KBM-7 (cell line): Measurements from ENCODE around the gene RAVER2.
"Not testable (repeated sequence)": the region's sequence is repeated elsewhere in the genome, so short reads cannot be mapped to it uniquely, and the experiment has no call there.

Source experiments
- DNase-seq: peaks from one replicate; pipeline ENCODE4 v3.0.0-alpha.2; 2015
- in situ Hi-C: fragments of 300-500 bp; cut with MboI; formaldehyde crosslinking; loops from 2 replicates; pipeline ENCODE4 v1.14.3; 2020; ENCODE audit warnings: low sequenced_read_pairs, low pct_unique_long_range_greater_than_20kb, mixed read lengths

Gene RAVER2

DNA sequence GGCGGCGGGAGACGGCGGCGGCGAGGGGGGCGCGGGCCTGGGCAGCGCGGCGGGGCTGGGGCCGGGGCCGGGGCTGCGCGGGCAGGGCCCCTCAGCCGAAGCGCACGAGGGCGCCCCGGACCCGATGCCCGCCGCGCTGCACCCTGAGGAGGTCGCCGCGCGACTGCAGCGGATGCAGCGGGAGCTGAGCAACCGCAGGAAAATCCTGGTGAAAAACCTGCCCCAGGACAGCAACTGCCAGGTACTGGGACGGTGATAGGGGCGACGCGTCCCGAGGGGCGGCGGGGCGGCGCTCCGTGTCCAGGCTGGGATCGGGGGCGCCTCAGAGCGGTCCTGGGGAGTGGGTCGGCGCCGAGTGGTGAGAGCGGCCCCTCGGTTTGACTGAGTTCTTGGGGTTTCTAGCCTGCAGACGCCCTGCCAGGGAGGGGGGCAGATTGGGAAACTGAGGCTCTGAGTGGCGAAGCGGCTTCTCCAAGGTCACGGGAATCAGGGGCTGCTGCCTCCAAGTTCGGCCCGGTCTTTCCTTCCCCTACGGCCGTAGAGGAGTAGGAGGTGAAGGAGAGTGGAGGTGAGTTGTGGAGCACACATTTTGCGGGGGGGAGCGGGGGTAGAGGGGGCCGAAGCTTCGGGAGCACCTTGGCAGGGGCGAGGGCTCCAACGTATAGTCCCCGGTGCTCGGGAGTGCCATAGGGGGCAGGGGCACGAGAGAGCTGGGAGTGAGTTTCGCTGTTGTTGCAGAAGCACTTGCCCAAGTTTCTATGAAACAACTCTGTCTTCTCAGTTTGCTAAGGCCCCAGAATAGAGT is 508 bp downstream of the RAVER2 start:
- peak; percentile 27 for DNase-seq
- in situ Hi-C loops = no loop called here

DNA sequence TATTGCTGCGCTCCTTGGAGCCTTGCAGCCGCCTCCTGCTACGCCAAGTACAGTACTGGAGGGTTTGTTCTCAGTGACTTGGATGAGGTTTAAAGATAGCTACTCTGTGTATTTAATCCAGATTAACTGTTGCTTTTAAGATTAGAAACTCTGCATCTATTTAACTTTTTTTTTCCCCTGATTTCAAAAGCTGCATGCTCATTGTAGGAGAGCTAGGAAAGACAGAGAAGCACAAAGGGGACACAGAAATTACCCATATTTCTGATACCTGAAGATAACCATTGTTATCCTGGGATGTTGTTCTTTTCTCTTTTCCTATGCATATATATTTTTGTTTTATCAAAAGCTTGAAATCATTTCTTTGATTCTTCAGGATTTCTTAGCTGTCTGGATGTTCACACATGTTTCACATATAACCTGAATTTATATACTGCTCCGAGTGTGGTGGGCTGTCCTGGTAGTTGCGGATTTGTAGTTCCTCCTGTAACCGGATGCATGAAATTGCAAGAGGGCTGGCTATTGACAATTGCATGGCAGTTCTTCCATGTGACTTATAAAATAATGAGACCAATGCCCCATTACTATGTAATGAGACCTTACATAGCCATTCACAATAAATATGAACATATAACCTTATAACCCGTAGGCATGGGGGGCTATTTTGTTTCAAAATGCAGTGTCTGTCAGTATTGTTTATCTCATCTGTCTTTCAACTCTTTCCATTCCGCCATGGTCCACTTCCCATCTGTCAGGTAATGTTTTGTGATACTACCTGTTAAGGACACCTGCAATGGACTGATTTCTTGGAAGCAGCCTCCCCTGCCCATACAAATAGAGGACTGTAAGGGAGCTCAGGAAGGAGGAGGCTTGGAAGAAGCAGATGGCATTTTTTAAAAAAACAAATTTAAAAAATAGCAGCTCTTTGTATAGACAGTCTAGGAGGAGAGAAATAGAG is 1.4 kb downstream of the RAVER2 start:
- in situ Hi-C loops = no loop called here
- DNase-seq = peak; percentile 67

DNA sequence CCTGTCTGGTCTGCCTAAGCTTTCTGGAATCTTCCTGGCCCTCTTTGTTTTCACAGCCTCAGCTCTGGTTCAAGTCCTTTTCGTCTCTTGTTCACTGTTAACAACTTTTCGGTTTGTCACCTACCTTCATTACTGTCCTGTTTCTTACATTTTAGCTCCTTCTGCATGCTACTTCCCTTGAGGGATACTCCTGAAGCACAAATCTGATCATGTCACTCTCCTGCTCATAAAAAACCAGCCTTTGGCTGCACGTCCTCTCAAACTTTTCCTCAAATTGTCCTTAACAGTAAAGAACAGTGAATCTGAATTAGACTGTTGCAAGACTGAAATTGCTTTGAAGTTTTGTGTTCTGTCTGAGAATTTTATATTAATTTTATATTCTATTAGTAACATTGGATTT is 3.3 kb downstream of the RAVER2 start:
- in situ Hi-C loops = no loop called here
- no peak for DNase-seq

DNA sequence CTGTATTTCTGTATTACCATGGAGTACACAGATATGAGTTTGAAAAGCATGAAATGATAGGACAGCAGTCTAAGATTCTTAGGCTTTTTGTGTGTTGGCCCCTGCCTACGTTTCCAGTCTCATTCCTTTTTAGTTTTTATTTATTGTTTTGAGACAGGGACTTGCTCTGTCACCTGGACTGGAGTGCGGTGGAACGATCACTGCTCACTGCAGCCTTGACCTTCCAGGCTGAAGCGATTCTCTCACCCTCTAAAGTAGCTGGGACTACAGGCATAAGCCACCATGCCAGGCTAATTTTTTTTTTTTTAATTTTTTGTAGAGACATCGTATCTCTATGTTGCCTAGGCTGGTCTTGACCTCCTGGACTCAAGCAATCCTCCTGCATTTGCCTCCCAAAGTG is 3.8 kb downstream of the RAVER2 start:
- in situ Hi-C loops = no loop called here

DNA sequence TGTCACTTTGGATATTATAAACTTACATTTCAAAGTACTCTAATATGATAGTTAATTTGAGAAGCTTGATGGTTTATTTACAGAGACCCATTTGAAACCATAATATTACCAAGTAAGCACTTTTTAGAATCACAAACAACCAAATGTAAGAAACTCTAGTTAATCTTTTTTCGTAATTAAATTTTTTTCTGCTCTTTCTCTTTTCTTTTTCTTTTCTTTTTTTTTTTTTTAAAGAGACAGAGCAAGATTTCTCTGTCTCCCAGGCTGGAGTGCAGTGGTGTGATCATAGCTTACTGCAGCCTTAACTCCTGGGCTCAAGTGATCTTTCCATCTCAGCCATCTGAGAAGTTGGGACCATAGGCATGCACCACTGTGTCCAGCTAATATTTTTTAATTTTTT is 5.2 kb downstream of the RAVER2 start:
- in situ Hi-C loops = no loop called here
- no peak for DNase-seq

More for the DNA sequence above, 3.8 kb downstream of the RAVER2 start:
- DNase-seq = no peak

DNA sequence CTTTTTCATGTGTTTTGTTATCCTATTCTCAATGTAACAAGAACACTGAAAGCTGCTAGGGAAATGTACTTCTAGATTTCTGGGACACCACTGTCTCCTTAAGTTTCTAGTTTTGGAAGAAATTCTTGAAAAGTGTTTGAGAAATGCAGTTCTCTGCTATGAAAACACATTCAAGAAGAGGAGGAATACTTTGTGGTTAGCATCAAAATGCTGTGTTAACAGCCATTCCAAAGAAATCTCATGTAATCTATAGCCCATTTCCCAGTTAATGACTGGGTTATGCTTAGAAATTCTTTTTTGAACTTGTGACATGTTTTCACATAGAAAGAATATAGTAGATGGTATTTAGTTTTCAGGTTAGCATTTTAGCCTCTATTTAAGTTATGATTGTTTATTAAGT is 6.0 kb downstream of the RAVER2 start:
- in situ Hi-C loops = no loop called here
- DNase-seq = no peak

DNA sequence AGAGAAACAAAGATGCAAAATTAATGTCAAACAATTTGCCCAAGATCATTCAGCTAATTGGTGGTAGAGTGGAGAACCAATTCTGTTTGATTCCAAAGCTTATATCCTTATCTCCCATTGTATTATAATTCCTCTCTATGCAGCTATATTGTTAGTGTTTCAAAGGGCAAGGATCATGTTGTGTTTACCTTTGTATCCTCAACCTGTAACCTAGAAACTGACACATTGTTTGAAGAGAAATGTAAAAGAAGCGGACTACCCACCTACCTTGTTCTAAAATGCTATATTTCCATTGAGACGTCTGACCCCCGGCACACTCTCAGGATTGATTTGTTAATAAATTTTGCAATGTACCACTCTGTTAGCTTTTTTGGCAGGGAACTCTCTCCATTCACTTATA is 9.3 kb downstream of the RAVER2 start:
- in situ Hi-C loops = no loop called here
- no peak for DNase-seq

DNA sequence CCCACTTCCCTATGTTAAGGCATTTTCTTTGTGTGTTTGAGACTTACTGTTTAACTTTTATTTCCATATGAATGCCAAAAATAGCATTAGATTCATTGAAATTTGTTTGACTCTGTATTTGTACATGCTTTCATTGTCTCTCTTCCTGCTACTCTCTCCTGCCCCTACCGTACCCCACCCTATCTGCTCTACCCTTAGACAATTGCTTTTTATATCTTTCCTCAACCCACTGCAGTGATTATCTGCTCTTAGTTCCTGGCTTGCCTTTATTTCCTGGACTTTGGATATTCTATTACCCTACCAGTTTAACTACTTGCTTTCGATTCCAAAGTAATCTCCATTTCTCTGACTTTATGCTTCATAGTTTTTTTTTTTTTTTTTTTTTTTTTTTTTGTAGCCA is 10.5 kb downstream of the RAVER2 start:
- in situ Hi-C loops = no loop called here
- no peak for DNase-seq

DNA sequence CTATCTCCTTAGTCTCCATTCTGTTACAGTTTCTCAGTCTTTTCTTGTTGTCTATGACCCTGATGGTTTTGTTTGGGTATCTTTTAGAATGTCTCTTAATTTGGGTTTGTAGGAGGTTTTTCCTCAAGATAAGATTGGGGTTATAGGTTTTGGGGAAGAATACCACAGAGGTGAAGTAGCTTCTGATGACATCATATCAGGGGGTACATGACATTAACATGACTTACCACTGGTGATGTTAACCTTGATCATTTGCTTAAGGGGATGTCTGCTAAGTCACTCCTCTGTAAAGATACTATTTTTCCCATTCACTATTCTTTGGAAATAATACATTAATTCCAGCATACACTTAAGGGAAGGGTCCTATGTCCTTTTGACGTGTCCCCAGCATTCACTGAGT is 11.9 kb downstream of the RAVER2 start:
- in situ Hi-C loops = no loop called here
- DNase-seq = no peak

DNA sequence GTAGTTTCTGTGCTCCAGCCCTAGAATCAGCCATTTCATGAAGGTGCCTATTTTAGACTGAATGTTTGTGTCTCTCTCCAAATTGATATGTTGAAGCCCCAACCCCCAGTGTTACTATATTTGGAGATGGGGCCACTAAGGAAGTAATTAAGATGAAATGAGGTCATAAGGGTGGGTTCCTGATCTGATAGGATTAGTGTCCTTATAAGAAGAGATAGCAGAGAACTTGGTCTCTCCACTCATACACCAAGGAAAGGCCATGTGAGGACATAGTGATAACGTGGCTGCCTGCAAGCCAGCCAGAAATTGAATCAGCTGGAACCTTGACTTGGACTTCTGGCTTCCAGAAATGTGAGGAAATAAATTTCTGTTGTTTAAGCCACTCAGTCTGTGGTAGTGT is 12.3 kb downstream of the RAVER2 start:
- in situ Hi-C loops = no loop called here
- DNase-seq = peak; percentile 71

DNA sequence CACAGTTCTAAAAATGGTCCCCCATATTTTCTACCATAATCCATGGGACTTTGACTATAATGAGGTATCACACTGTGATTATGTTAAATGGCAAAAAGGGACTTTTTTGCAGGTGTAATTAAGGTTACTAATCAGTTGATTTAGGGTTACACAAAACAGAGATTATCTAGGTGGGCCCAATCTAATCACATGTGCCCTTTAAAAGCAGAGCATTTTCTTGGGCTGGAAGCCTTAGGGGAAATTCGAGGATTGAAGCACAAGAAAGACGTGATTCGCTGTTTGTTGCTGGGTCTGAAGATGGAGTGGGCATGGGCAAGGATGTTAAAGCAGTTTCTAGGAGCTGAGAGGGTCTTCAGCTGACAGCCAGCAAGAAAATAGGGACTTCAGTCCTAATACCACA is 13.4 kb downstream of the RAVER2 start:
- no peak for DNase-seq
- in situ Hi-C loops = no loop called here

DNA sequence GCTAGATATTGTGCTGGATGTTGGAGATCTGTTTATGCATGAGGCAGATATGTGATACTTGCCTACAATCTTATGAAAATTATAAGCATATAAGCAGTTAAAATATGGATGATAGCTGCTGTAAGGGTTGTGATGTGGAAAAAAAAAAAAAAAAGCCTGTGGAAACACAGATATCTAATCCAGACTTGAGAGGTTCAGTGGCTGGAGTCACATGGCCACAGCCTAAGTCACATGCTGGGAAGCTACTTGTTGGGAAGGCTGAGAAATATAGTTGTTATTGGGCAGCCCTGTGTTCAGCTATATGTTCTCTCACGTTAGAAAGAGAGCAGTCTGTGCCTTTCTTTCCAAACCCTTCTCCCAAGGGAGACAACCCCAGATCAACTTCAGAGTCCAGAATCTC is 15.1 kb downstream of the RAVER2 start:
- no peak for DNase-seq
- in situ Hi-C loops = no loop called here

DNA sequence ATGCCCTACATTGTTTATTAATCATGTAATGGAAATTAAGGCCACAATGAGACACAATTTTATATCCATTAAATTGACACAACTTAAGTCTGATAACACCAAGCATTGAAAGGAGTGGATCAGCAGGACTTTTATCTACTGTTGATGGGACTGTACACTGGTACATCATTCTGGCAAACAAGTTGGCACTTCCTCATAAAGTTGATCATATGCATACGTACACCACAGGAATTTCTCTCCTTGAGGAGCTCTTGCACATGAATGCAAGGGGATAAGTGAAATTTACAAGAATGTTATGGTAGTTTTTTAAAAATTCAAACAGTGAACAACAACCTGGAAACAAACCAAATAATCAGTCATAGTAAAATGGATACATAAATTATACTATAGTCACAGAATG is 20.1 kb downstream of the RAVER2 start:
- no peak for DNase-seq
- in situ Hi-C loops = no loop called here

DNA sequence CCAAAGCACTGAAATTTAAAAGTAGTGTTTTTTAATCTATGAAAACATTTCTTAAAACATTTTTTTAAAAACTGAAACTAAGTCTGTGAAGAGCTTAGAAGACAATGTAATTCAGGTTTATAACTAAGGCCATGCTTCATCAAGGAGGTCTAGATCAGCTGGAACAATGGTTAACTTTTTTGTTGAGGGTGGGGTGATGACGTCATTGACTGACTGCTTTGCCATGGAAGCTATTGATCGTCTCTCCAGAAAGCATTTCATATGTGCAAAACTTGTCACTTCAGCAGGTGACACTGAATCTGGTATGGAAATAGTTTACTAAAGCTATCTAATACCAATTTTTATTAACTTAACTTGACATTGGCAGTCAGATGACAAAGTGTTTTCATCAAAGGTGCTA is 21.0 kb downstream of the RAVER2 start:
- no peak for DNase-seq
- in situ Hi-C loops = no loop called here

DNA sequence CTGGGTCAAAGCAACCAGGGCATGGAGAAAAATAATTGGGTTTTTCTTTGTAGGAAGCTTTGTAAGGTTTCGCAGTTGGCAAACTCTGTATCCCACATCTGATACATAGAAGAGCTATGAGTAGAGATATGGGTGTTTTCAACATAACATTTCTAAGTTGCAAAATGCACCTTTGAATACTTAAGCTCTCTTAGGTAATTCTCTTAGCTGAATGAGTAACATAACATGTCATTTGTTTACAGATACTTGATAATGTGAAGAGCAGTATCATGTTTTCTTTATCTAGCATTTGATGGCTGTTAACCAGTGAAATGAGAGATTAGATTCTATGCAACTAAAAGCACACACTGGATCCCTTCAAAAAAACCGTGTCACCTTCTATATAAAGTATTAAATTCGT is 21.6 kb downstream of the RAVER2 start:
- no peak for DNase-seq
- in situ Hi-C loops = no loop called here

DNA sequence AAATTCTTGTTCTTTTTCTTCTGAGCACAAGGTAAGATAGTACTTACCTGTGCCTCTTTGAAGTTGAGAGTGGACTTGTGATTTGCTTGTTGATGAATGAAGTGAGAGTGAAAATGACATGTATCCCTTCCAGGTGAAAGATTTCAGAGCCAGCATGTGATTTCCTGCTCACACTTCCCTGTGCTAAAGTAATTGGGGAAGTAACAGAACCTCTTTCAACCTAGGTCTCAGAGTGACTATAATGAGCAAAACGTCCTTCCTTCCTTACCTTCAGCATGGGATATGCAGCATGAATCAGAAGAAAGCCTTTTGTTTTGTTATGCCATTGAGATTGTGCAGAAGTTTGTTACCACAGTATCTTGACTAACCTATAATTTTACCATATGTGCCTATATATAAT is 24.6 kb downstream of the RAVER2 start:
- in situ Hi-C loops = no loop called here
- peak; percentile 51 for DNase-seq

DNA sequence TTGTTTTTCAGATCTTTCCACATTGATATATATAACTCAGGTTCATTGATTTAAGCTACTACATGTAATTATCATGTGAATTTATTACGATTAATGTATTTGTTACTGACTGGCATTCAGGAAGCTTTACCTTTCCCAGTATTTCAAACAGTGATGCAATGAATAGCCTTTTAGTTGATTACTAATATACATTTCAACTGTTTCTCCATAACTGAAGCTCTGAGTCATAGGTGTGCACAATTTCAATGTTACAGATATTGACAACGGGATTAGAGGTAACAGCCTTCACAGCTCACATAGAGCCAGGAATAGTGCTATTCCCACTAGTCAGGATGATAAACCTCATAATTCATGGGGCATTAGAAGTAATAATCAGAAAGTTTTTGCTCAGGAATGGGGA is 25.1 kb downstream of the RAVER2 start:
- in situ Hi-C loops = no loop called here
- DNase-seq = no peak

DNA sequence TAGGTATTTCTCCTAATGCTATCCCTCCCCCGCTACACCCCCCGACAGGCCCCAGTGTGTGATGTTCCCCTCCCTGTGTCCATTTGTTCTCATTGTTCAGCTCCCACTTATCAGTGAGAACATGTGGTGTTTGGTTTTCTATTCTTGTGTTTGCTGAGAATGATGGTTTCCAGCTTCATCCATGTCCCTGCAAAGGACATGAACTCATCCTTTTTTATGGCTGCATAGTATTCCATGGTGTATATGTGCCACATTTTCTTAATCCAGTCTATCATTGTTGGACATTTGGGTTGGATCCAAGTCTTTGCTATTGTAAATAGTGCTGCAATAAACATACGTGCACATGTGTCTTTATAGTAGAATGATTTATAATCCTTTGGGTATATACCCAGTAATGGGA is 28.4 kb downstream of the RAVER2 start:
- in situ Hi-C loops = not testable (repeated sequence)

DNA sequence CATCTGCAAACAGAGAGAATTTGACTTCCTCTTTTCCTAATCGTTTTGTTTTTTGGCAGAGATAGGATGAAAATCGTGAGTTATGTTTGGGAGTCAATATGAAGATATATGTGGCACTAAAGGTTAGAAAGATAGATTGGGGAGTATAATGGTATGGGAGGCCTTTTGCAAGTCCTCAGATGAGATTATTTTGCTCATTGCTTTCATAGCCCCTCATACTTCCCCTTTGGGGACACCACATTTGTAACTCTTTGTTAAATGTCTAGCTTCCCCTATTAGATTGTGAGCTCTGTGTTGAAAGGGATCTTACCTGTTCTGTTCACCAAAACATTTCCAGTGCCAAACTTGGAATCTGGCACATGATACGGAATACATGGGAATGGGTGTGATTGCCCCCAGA is 30.2 kb downstream of the RAVER2 start:
- in situ Hi-C loops = no loop called here
- DNase-seq = peak; percentile 71

More for the DNA sequence above, 28.4 kb downstream of the RAVER2 start:
- DNase-seq = not testable (repeated sequence)

DNA sequence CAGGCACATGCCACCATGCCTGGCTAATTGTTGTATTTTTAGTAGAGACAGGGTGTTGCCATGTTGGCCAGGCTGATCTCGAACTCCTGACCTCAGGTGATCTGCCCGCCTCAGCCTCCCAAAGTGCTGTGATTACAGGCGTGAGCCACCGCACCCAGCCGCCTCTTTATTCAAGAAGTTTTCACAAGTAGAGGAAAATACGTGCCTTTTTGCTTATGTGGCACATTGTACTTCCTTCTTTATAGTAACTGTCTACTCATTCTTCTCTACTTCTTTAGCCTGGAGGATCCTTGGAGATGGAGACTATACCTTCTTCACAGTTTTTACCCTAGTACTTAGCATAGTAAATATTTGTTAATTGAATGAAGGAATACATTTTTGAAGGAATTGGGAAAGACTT is 37.2 kb downstream of the RAVER2 start:
- in situ Hi-C loops, DNase-seq: not testable (repeated sequence)
